Peyer's patch (tissue), 4 donors: ENCODE data around the gene PGAM4.

Experiments
- POLR2A ChIP-seq, 2 donors: fragments of 450-650 bp; IDR thresholded peaks; one replicate each; pipeline ENCODE4 v1.5.1; 2017; ENCODE audit warnings: antibody characterized with exemption in 2 of 2, mild to moderate bottlenecking in 2 of 2, moderate library complexity in 2 of 2
- TF ChIP-seq, protein P1 (sequence below), 6 experiments: fragments of 450-650 bp in 4 of 6; fragments of 200-600 bp in 2 of 6; sonication (generic) in 1 of 6; IDR thresholded peaks; one replicate each; pipeline ENCODE4 v1.5.1; 2017 to 2019; ENCODE audit warnings: antibody characterized with exemption in 6 of 6, mild to moderate bottlenecking in 3 of 6, moderate library complexity in 1 of 6

- TF ChIP-seq, protein P1, sequence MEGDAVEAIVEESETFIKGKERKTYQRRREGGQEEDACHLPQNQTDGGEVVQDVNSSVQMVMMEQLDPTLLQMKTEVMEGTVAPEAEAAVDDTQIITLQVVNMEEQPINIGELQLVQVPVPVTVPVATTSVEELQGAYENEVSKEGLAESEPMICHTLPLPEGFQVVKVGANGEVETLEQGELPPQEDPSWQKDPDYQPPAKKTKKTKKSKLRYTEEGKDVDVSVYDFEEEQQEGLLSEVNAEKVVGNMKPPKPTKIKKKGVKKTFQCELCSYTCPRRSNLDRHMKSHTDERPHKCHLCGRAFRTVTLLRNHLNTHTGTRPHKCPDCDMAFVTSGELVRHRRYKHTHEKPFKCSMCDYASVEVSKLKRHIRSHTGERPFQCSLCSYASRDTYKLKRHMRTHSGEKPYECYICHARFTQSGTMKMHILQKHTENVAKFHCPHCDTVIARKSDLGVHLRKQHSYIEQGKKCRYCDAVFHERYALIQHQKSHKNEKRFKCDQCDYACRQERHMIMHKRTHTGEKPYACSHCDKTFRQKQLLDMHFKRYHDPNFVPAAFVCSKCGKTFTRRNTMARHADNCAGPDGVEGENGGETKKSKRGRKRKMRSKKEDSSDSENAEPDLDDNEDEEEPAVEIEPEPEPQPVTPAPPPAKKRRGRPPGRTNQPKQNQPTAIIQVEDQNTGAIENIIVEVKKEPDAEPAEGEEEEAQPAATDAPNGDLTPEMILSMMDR (IDR thresholded peaks at IDR 0.05): no peak
- no peak for TF ChIP-seq POLR2A (IDR thresholded peaks at IDR 0.05)
Measured at GRCh38 chrX:77946571-77946970, 22.9 kb downstream of the PGAM4 start.
